Esophagus squamous epithelium (tissue), 4 donors: ENCODE measurements around the gene IRF2.

Experiments used
- CTCF ChIP-seq, 6 experiments: fragments of 450-650 bp in 4 of 6; fragments of 200-600 bp in 2 of 6; sonication (generic) in 2 of 6; IDR thresholded peaks; one replicate each; pipeline ENCODE4 v1.5.1; 2016 to 2019; ENCODE audit warnings: antibody characterized with exemption in 6 of 6, mild to moderate bottlenecking in 4 of 6, moderate library complexity in 4 of 6
- POLR2A ChIP-seq, 4 donors: fragments of 450-650 bp; IDR thresholded peaks; one replicate each; pipeline ENCODE4 v1.6.1; 2017; ENCODE audit warnings: antibody characterized with exemption in 4 of 4, mild to moderate bottlenecking in 4 of 4, moderate library complexity in 3 of 4

- no peak for TF ChIP-seq CTCF (IDR thresholded peaks at IDR 0.05)
- TF ChIP-seq POLR2A (IDR thresholded peaks at IDR 0.05): no peak
These were observed 1.1 kb upstream of the IRF2 start for GRCh38 chr4:184475498-184475897.
